K562 (cell line): ENCODE data around the gene CHTOP. TPM values are rescaled to one million over a fixed set of nuclear protein-coding genes. Genes with fewer than 3 reads are reported as not detected.

ENCODE experiments used
- CHD4 ChIP-seq: fragments of 200-600 bp; sonication (generic); IDR thresholded peaks from 3 replicates; pipeline ENCODE4 v1.6.1; 2012; ENCODE audit warnings: low read depth, mild to moderate bottlenecking, mixed read lengths, low read length, inconsistent platforms; ENCODE audit not compliant: insufficient read depth, insufficient replicate concordance, poor library complexity, severe bottlenecking
- COPS2 ChIP-seq: fragments of 450-650 bp; conservative IDR thresholded peaks from 2 replicates; pipeline ENCODE4 v1.6.1; 2016; ENCODE audit warnings: mild to moderate bottlenecking, moderate library complexity
- ELF1 ChIP-seq: fragments of 200-800 bp; sonication (Bioruptor generic); IDR thresholded peaks from 2 replicates; pipeline ENCODE4 v1.6.1; 2016; ENCODE audit warnings: missing genetic modification characterization, missing compliant biosample characterization
- FOXK1 ChIP-seq: sonication (generic); formaldehyde crosslinking; IDR thresholded peaks from 2 replicates; pipeline ENCODE4 v1.8.0; 2022; ENCODE audit warnings: missing genetic modification reagents, mild to moderate bottlenecking, borderline replicate concordance
- HIVEP1 ChIP-seq: fragments of 250-450 bp; sonication (Bioruptor Pico); IDR thresholded peaks from 2 replicates; pipeline ENCODE4 v1.4.0; 2020; ENCODE audit warnings: mild to moderate bottlenecking
- HNRNPLL ChIP-seq: fragments of 200-400 bp; formaldehyde crosslinking; IDR thresholded peaks from 2 replicates; pipeline ENCODE4 v1.6.1; 2017; ENCODE audit warnings: low read length, low read depth, mild to moderate bottlenecking; ENCODE audit not compliant: poor library complexity, severe bottlenecking
- HOXB6 ChIP-seq: fragments of 250-450 bp; sonication (Bioruptor Pico); IDR thresholded peaks from 2 replicates; pipeline ENCODE4 v1.5.1; 2022; ENCODE audit warnings: mild to moderate bottlenecking, borderline replicate concordance
- NCOA1 ChIP-seq: fragments of 450-650 bp; IDR thresholded peaks from 2 replicates; pipeline ENCODE4 v1.6.1; 2016; ENCODE audit warnings: low read depth
- POLR2G ChIP-seq: fragments of 200-400 bp; formaldehyde crosslinking; IDR thresholded peaks from 2 replicates; pipeline ENCODE4 v1.6.1; 2017; ENCODE audit warnings: low read depth, mild to moderate bottlenecking, antibody characterized with exemption, low read length, moderate library complexity
- RBBP5 ChIP-seq: fragments of 200-600 bp; sonication (generic); IDR thresholded peaks from 2 replicates; pipeline ENCODE4 v1.6.1; 2012; ENCODE audit warnings: borderline replicate concordance, mild to moderate bottlenecking, low read length, control low read depth, inconsistent platforms; ENCODE audit not compliant: insufficient read depth, poor library complexity, severe bottlenecking
- SMARCA5 ChIP-seq: fragments of 450-650 bp; IDR thresholded peaks from 2 replicates; pipeline ENCODE4 v1.6.1; 2016
- TBP ChIP-seq: optimal IDR thresholded peaks from 2 replicates; pipeline ENCODE3; 2011; ENCODE audit warnings: low read depth, low read length, improper control_type of control experiment
- TEAD1 ChIP-seq, 2 experiments: fragments of 450-650 bp in 1 of 2; sonication (generic) in 1 of 2; formaldehyde crosslinking; IDR thresholded peaks; 2 replicates each; pipeline versions ENCODE4 v1.4.0 to v1.8.0; 2020 to 2022; ENCODE audit warnings: mild to moderate bottlenecking in 2 of 2, missing genetic modification reagents in 1 of 2
- ZFP30 ChIP-seq: fragments of 250-450 bp; sonication (Bioruptor Pico); IDR thresholded peaks from 2 replicates; pipeline ENCODE4 v1.8.0; 2022; ENCODE audit warnings: moderate library complexity, mild to moderate bottlenecking, inconsistent platforms, borderline replicate concordance
- ZNF133 ChIP-seq: fragments of 250-450 bp; sonication (Bioruptor Pico); IDR thresholded peaks from 2 replicates; pipeline ENCODE4 v1.4.0; 2020; ENCODE audit warnings: mild to moderate bottlenecking
- ZZZ3 ChIP-seq: fragments of 450-650 bp; IDR thresholded peaks from 2 replicates; pipeline ENCODE4 v1.6.1; 2016; ENCODE audit warnings: antibody characterized with exemption, mild to moderate bottlenecking, moderate library complexity
- polyA plus RNA-seq, 8 experiments: library from polyadenylated mRNA; depleted of rRNA in 4 of 8; stranded (reverse) in 5 of 8; unstranded in 3 of 8; fragments of >200 nt; fragmentation: Nextera tagmentation in 2 of 8; fragmentation: Illumina TruSeq in 1 of 8; extraction: Ambion mirVana in 2 of 8; extraction: Trizol in 1 of 8; gene quantifications; 2 replicates each; pipeline versions ENCODE4 v1.2.1 to v1.2.3, GENCODE V29; 2011 to 2014; ENCODE audit warnings: inconsistent platforms in 1 of 8, missing spikeins in 1 of 8
- total RNA-seq, 7 experiments: library from RNA; depleted of rRNA in 6 of 7; stranded (reverse); fragments of >200 nt in 6 of 7; fragmentation: Illumina TruSeq in 2 of 7; extraction: Trizol in 2 of 7; gene quantifications; 2 replicates each; pipeline versions ENCODE4 v1.2.1 to v1.2.3, GENCODE V29; 2011 to 2021; ENCODE audit warnings: low replicate concordance in 1 of 7
- TF ChIP-seq, protein P1 (sequence below): fragments of 450-650 bp; IDR thresholded peaks from one replicate; pipeline ENCODE4 v1.6.1; 2018; ENCODE audit warnings: mild to moderate bottlenecking, moderate library complexity; ENCODE audit not compliant: partially characterized antibody
- TF ChIP-seq, protein P2 (sequence below): IDR thresholded peaks from 2 replicates; pipeline ENCODE4 v1.6.1; 2011; ENCODE audit warnings: borderline replicate concordance, low read depth, mild to moderate bottlenecking, moderate library complexity, low read length; ENCODE audit not compliant: insufficient read depth, poor library complexity, severe bottlenecking
- TF ChIP-seq, protein P3 (sequence below): fragments of 450-650 bp; IDR thresholded peaks from 2 replicates; pipeline ENCODE4 v1.6.1; 2017; ENCODE audit warnings: mild to moderate bottlenecking, moderate library complexity
- TF ChIP-seq, protein P4 (sequence below): fragments of 450-650 bp; IDR thresholded peaks from 2 replicates; pipeline ENCODE4 v1.6.1; 2014; ENCODE audit warnings: low read depth, mild to moderate bottlenecking, moderate library complexity, borderline replicate concordance

CHTOP gene
- total and polyA plus RNA-seq, 9 of the 15 experiments (the other 6 are each of a cell fraction or from before 2014, with no cell fraction given) = 10.2 to 91.8 (median 60.8) TPM

DNA sequence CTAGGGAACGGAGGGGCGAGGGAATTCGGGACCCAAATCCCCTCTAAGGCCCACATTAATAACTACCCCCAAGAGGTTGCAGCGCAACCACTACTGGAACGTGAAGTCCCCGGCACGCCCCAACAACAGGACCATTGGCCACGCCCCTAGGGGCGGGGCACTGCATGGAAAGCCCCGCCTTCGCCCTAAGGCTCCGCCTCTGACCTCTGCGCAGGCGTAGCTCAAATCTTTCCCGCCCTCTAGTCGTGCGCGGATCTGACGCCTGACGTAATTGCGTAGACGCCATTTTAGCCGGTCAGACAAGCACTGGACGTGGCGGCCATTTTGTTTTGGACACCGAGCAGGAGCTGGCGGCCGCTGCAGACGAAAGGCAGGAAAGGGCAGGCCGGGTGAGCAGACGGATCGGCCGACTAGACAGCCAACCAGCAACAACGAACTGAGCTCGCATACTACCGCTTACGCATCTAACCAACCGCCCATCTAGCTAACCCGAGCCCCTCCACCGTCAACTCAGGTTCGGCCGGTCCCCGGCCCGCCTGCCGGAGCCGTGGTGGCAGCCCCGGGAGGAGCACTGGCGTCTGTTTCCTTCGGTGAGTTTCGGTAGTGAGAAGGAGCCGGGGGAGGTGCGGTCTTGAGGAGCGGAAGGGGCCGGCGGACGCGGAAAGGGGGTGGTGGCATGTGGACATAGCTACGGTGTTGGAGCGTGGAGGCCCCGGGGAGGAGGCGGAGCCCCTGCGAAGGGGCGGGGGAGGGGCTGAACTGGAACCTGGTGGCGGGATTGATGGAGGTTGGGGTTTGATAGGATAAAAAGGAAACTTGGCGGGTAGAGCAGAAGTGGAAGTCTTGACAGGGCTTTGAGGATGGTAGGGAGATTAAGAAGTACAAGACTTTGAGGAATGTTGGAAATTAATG is at the start of gene CHTOP (continued):
- TF ChIP-seq, protein P1, sequence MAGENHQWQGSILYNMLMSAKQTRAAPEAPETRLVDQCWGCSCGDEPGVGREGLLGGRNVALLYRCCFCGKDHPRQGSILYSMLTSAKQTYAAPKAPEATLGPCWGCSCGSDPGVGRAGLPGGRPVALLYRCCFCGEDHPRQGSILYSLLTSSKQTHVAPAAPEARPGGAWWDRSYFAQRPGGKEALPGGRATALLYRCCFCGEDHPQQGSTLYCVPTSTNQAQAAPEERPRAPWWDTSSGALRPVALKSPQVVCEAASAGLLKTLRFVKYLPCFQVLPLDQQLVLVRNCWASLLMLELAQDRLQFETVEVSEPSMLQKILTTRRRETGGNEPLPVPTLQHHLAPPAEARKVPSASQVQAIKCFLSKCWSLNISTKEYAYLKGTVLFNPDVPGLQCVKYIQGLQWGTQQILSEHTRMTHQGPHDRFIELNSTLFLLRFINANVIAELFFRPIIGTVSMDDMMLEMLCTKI = no peak
- peak; percentile 70 for TF ChIP-seq TBP
- TF ChIP-seq, protein P2, sequence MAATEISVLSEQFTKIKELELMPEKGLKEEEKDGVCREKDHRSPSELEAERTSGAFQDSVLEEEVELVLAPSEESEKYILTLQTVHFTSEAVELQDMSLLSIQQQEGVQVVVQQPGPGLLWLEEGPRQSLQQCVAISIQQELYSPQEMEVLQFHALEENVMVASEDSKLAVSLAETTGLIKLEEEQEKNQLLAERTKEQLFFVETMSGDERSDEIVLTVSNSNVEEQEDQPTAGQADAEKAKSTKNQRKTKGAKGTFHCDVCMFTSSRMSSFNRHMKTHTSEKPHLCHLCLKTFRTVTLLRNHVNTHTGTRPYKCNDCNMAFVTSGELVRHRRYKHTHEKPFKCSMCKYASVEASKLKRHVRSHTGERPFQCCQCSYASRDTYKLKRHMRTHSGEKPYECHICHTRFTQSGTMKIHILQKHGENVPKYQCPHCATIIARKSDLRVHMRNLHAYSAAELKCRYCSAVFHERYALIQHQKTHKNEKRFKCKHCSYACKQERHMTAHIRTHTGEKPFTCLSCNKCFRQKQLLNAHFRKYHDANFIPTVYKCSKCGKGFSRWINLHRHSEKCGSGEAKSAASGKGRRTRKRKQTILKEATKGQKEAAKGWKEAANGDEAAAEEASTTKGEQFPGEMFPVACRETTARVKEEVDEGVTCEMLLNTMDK = no peak
- no peak for TF ChIP-seq CHD4
- TF ChIP-seq COPS2 = no peak
- no peak for TF ChIP-seq ZFP30
- TF ChIP-seq HOXB6 (CRISPR knock-in tag) = no peak
- peak; percentile 98 for TF ChIP-seq POLR2G
- no peak for TF ChIP-seq ZNF133
- TF ChIP-seq RBBP5 = peak; percentile 82
- 0 out of 2 replicates have a peak, but pooled peaks have one; percentile 57 for TF ChIP-seq SMARCA5
- peak in 1 of 2 experiments; percentile 66; a peak in 2 of 4 replicates for TF ChIP-seq TEAD1 (CRISPR knock-in tag; IDR thresholded peaks at IDR 0.05)
- TF ChIP-seq ELF1 (tag) = peak; percentile 49; the same call in 1 of the 2 replicates
- TF ChIP-seq NCOA1 = no peak
- TF ChIP-seq ZZZ3 = peak; percentile 81; the same call in 1 of the 2 replicates
- TF ChIP-seq, protein P3, sequence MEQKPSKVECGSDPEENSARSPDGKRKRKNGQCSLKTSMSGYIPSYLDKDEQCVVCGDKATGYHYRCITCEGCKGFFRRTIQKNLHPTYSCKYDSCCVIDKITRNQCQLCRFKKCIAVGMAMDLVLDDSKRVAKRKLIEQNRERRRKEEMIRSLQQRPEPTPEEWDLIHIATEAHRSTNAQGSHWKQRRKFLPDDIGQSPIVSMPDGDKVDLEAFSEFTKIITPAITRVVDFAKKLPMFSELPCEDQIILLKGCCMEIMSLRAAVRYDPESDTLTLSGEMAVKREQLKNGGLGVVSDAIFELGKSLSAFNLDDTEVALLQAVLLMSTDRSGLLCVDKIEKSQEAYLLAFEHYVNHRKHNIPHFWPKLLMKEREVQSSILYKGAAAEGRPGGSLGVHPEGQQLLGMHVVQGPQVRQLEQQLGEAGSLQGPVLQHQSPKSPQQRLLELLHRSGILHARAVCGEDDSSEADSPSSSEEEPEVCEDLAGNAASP = no peak
- TF ChIP-seq, protein P4, sequence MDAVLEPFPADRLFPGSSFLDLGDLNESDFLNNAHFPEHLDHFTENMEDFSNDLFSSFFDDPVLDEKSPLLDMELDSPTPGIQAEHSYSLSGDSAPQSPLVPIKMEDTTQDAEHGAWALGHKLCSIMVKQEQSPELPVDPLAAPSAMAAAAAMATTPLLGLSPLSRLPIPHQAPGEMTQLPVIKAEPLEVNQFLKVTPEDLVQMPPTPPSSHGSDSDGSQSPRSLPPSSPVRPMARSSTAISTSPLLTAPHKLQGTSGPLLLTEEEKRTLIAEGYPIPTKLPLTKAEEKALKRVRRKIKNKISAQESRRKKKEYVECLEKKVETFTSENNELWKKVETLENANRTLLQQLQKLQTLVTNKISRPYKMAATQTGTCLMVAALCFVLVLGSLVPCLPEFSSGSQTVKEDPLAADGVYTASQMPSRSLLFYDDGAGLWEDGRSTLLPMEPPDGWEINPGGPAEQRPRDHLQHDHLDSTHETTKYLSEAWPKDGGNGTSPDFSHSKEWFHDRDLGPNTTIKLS = peak; percentile 78; the same call in 1 of the 2 replicates
- TF ChIP-seq FOXK1 = peak; percentile 95
- TF ChIP-seq HIVEP1 (CRISPR knock-in tag) = no peak
- peak; percentile 89 for TF ChIP-seq HNRNPLL
